HG03045 (cell line): Measurements from ENCODE around the gene ZNF132.
A peak's percentile ranks its signal among the peaks of the same experiment; 100 is the strongest.

Source experiments
- ATAC-seq: cut with Tn5 transposase; IDR thresholded peaks from one replicate; pipeline ENCODE4 v1.9.1; 2021; ENCODE audit warnings: mild to moderate bottlenecking, moderate library complexity; ENCODE audit not compliant: unreplicated experiment

ZNF132 gene

GRCh38 chr19:58392945-58393724 lies 46.8 kb downstream of the ZNF132 start:
- ATAC-seq: no peak

- no peak for ATAC-seq
These were observed 51.8 kb downstream of the ZNF132 start for GRCh38 chr19:58388175-58388526.

GRCh38 chr19:58387338-58388174 lies 52.4 kb downstream of the ZNF132 start:
- ATAC-seq: peak; percentile 3

- ATAC-seq: peak; percentile 84
These were observed 53.2 kb downstream of the ZNF132 start, which contains the start of gene RPS5 for GRCh38 chr19:58386576-58387337. Gene RPS5, plus strand, starts transcription at chr19:58387269. Its CDS starts 869 bp downstream, at chr19:58388138.

- peak; percentile 16 for ATAC-seq
These were observed 53.9 kb downstream of the ZNF132 start for GRCh38 chr19:58385891-58386575.

- ATAC-seq: no peak
These were observed 54.6 kb downstream of the ZNF132 start for GRCh38 chr19:58385313-58385890.

GRCh38 chr19:58382997-58383603 lies 56.9 kb downstream of the ZNF132 start:
- no peak for ATAC-seq
